IMR-90 (cell line): ENCODE results near the gene APBB1IP. TPM values are rescaled to one million over a fixed set of nuclear protein-coding genes. Genes with fewer than 3 reads are reported as not detected.

ENCODE experiments used
- ATAC-seq: fragments of 200-7000 bp; cut with Tn5 transposase; 2 replicates; pipeline ENCODE4 v1.9.1; 2020; ENCODE audit warnings: low read depth, mild to moderate bottlenecking, moderate library complexity
- BruUV-seq: library from RNA; stranded (reverse); fragments of 400-500 nt; replicated peaks from 2 replicates; lab custom pipeline; 2021; lab: Mats Ljungman, UMichigan
- CTCF ChIA-PET: fragments of 300-600 bp; formaldehyde crosslinking; extraction: SDS; loops from one replicate; lab custom pipeline; 2021; ENCODE audit warnings: antibody characterized with exemption; lab: Yijun Ruan, JAX
- POLR2A ChIA-PET: fragments of 300-600 bp; sonication (Branson Sonifier 250); formaldehyde crosslinking; loops from one replicate; lab custom pipeline; 2022; ENCODE audit warnings: antibody characterized with exemption; ENCODE audit not compliant: unreplicated experiment; lab: Charles Lee
- DNase-seq: peaks from one replicate; pipeline ENCODE4 v3.0.0; 2013
- H2AFZ ChIP-seq: replicated peaks from 2 replicates; pipeline ENCODE3; 2013; ENCODE audit warnings: low read length, mild to moderate bottlenecking; ENCODE audit not compliant: poor library complexity
- H2AK5ac ChIP-seq: 2 replicates; pipeline ENCODE4 v1.6.1; 2013; ENCODE audit warnings: low read depth, low read length, inconsistent platforms
- H2AK9ac ChIP-seq: replicated peaks from 2 replicates; pipeline ENCODE3; 2013; ENCODE audit warnings: mild to moderate bottlenecking, low read depth, low read length, moderate library complexity; ENCODE audit not compliant: poor library complexity
- H2BK120ac ChIP-seq: 2 replicates; pipeline ENCODE4 v1.6.1; 2013; ENCODE audit warnings: low read depth, low read length, inconsistent platforms
- H2BK15ac ChIP-seq: 3 replicates; pipeline ENCODE4 v1.6.1; 2013; ENCODE audit warnings: low read depth, low read length, inconsistent platforms
- H2BK20ac ChIP-seq: 2 replicates; pipeline ENCODE4 v1.6.1; 2013; ENCODE audit warnings: low read depth, mild to moderate bottlenecking, inconsistent platforms, low read length, moderate library complexity
- H2BK5ac ChIP-seq: 2 replicates; pipeline ENCODE4 v1.6.1; 2013; ENCODE audit warnings: mild to moderate bottlenecking, low read depth, low read length, inconsistent platforms; ENCODE audit not compliant: poor library complexity, severe bottlenecking
- H3K14ac ChIP-seq: replicated peaks from 2 replicates; pipeline ENCODE4 v1.6.1; 2013; ENCODE audit warnings: low read depth, low read length, inconsistent platforms
- H3K18ac ChIP-seq: 2 replicates; pipeline ENCODE4 v1.6.1; 2013; ENCODE audit warnings: low read depth, low read length, control low read depth
- H3K23ac ChIP-seq: 2 replicates; pipeline ENCODE4 v1.6.1; 2013; ENCODE audit warnings: low read depth, low read length, inconsistent platforms
- H3K27ac ChIP-seq: 2 replicates; pipeline ENCODE4 v1.5.1; 2013; ENCODE audit warnings: mild to moderate bottlenecking, control low read depth, low read length; ENCODE audit not compliant: insufficient read depth
- H3K27me3 ChIP-seq: 2 replicates; pipeline ENCODE4 v1.6.1; 2013; ENCODE audit warnings: low read length; ENCODE audit not compliant: control insufficient read depth, insufficient read depth
- H3K36me3 ChIP-seq: 2 replicates; pipeline ENCODE4 v1.6.1; 2013; ENCODE audit warnings: low read length, mixed read lengths; ENCODE audit not compliant: control insufficient read depth, insufficient read depth
- H3K4ac ChIP-seq: 2 replicates; pipeline ENCODE4 v1.6.1; 2013; ENCODE audit warnings: low read depth, low read length, inconsistent platforms
- H3K4me1 ChIP-seq: 2 replicates; pipeline ENCODE4 v1.6.1; 2013; ENCODE audit warnings: low read length, mixed read lengths; ENCODE audit not compliant: control insufficient read depth, insufficient read depth
- H3K4me2 ChIP-seq: 2 replicates; pipeline ENCODE4 v1.6.1; 2013; ENCODE audit warnings: low read depth, mild to moderate bottlenecking, control low read depth, low read length, moderate library complexity
- H3K4me3 ChIP-seq: 2 replicates; pipeline ENCODE4 v1.5.1; 2013; ENCODE audit warnings: low read depth, mild to moderate bottlenecking, control low read depth, low read length, moderate library complexity; ENCODE audit not compliant: insufficient read depth
- H3K56ac ChIP-seq: 2 replicates; pipeline ENCODE4 v1.6.1; 2013; ENCODE audit warnings: low read length, inconsistent platforms; ENCODE audit not compliant: insufficient read depth; ENCODE audit errors: extremely low read depth
- H3K79me1 ChIP-seq, 2 experiments: 2 replicates each; pipeline ENCODE4 v1.6.1; 2013; ENCODE audit warnings: low read length in 2 of 2, inconsistent platforms in 1 of 2, low read depth in 1 of 2
- H3K9ac ChIP-seq: 2 replicates; pipeline ENCODE4 v1.6.1; 2013; ENCODE audit warnings: low read depth, low read length, control low read depth
- H3K9me1 ChIP-seq: 2 replicates; pipeline ENCODE4 v1.6.1; 2013; ENCODE audit warnings: low read length, inconsistent platforms; ENCODE audit not compliant: insufficient read depth
- H3K9me3 ChIP-seq: 2 replicates; pipeline ENCODE4 v1.6.1; 2013; ENCODE audit warnings: low read length; ENCODE audit not compliant: control insufficient read depth, insufficient read depth
- H4K20me1 ChIP-seq: 2 replicates; pipeline ENCODE4 v1.6.1; 2013; ENCODE audit warnings: low read length, inconsistent platforms; ENCODE audit not compliant: insufficient read depth
- H4K5ac ChIP-seq: 2 replicates; pipeline ENCODE4 v1.6.1; 2013; ENCODE audit warnings: mild to moderate bottlenecking, low read depth, low read length, control low read depth
- H4K8ac ChIP-seq, 2 experiments: 2 replicates each; pipeline ENCODE4 v1.6.1; 2013; ENCODE audit warnings: low read depth in 2 of 2, low read length in 2 of 2, control low read depth in 1 of 2, inconsistent platforms in 1 of 2
- H4K91ac ChIP-seq: 2 replicates; pipeline ENCODE4 v1.6.1; 2013; ENCODE audit warnings: low read depth, low read length, inconsistent platforms; ENCODE audit not compliant: insufficient read depth
- BHLHE40 ChIP-seq: fragments of 150-350 bp; IDR thresholded peaks from 2 replicates; pipeline ENCODE4 v1.6.1; 2016; ENCODE audit warnings: mild to moderate bottlenecking, low read depth, low read length
- CEBPB ChIP-seq: IDR thresholded peaks from 2 replicates; pipeline ENCODE4 v1.6.1; 2012; ENCODE audit warnings: low read depth, low read length, improper control_type of control experiment
- CHD1 ChIP-seq: IDR thresholded peaks from 2 replicates; pipeline ENCODE4 v1.6.1; 2012; ENCODE audit warnings: low read depth, low read length, improper control_type of control experiment
- CTCF ChIP-seq: conservative IDR thresholded peaks from 2 replicates; pipeline ENCODE4 v1.5.1; 2012; ENCODE audit warnings: mild to moderate bottlenecking, low read depth, low read length, improper control_type of control experiment
- ELK1 ChIP-seq: fragments of 150-350 bp; IDR thresholded peaks from 2 replicates; pipeline ENCODE4 v1.6.1; 2016; ENCODE audit warnings: low read depth, mild to moderate bottlenecking, low read length, moderate library complexity, borderline replicate concordance
- MAFK ChIP-seq: IDR thresholded peaks from 2 replicates; pipeline ENCODE4 v1.6.1; 2012; ENCODE audit warnings: low read depth, low read length, improper control_type of control experiment
- MAZ ChIP-seq: IDR thresholded peaks from 2 replicates; pipeline ENCODE4 v1.6.1; 2012; ENCODE audit warnings: low read depth, mild to moderate bottlenecking, low read length, improper control_type of control experiment, moderate library complexity, borderline replicate concordance
- MXI1 ChIP-seq: IDR thresholded peaks from 2 replicates; pipeline ENCODE4 v1.6.1; 2012; ENCODE audit warnings: low read depth, mild to moderate bottlenecking, low read length, moderate library complexity, borderline replicate concordance
- NFE2L2 ChIP-seq: fragments of 150-350 bp; IDR thresholded peaks from 2 replicates; pipeline ENCODE4 v1.6.1; 2016; ENCODE audit warnings: low read depth, mild to moderate bottlenecking, low read length
- POLR2A ChIP-seq: IDR thresholded peaks from 2 replicates; pipeline ENCODE4 v1.6.1; 2012; ENCODE audit warnings: mild to moderate bottlenecking, low read depth, low read length
- RAD21 ChIP-seq: IDR thresholded peaks from 2 replicates; pipeline ENCODE4 v1.6.1; 2012; ENCODE audit warnings: low read length, improper control_type of control experiment
- RCOR1 ChIP-seq: IDR thresholded peaks from 2 replicates; pipeline ENCODE4 v1.6.1; 2012; ENCODE audit warnings: mild to moderate bottlenecking, low read length, improper control_type of control experiment; ENCODE audit not compliant: insufficient replicate concordance
- RFX5 ChIP-seq: IDR thresholded peaks from 2 replicates; pipeline ENCODE4 v1.8.0; 2012; ENCODE audit warnings: low read depth, mild to moderate bottlenecking, low read length, moderate library complexity
- WGBS, 2 experiments: methylation state at CpG; one replicate each; pipeline versions ENCODE4 v1.1.5 to v1.1.7; 2013; ENCODE audit warnings: missing lambda C conversion rate in 2 of 2; ENCODE audit not compliant: insufficient read length in 1 of 2; ENCODE audit errors: extremely low coverage in 2 of 2; 5-methylcytosine and 5-hydroxymethylcytosine counted together
- dilution Hi-C: fragments of 300-500 bp; cut with HindIII; formaldehyde crosslinking; loops from one replicate; pipeline ENCODE4 v1.14.3; 2018; ENCODE audit warnings: low sequenced_read_pairs; ENCODE audit not compliant: unreplicated experiment
- in situ Hi-C: fragments of 300-500 bp; cut with MboI; formaldehyde crosslinking; loops from 3 replicates; pipeline ENCODE4 v1.14.3; 2019; ENCODE audit warnings: low sequenced_read_pairs, inconsistent platforms, mixed read lengths
- intact Hi-C: fragments of 100-400 bp; cut with micrococcal nuclease; formaldehyde crosslinking; loops from 2 replicates; pipeline ENCODE4 v1.10.0; 2022
- polyA plus RNA-seq, 3 experiments: library from polyadenylated mRNA; depleted of rRNA; stranded (reverse); fragments of >200 nt; gene quantifications; 2 replicates each; pipeline ENCODE4 v1.2.3, GENCODE V29; 2012; ENCODE audit warnings: low replicate concordance in 1 of 3
- total RNA-seq: library from RNA; depleted of rRNA; stranded (reverse); fragments of >200 nt; gene quantifications from 2 replicates; pipeline ENCODE4 v1.2.3, GENCODE V29; 2012

APBB1IP gene
- total and polyA plus RNA-seq, 2 of the 4 experiments (the other 2 are of a cell fraction), result not detected

- TF ChIP-seq MAZ (no peak), RFX5 (no peak), CEBPB (no peak), MXI1 (no peak), RCOR1 (no peak), BHLHE40 (no peak), RAD21 (no peak), MAFK (no peak), POLR2A (no peak), CTCF (no peak), ELK1 (no peak), NFE2L2 (no peak), CHD1 (no peak)
- no peaks in the 10 kb centered on the region for H3K4me1 ChIP-seq
- H2BK120ac ChIP-seq, result no peak overlapping the region
- no peak overlapping the region for H2BK20ac ChIP-seq
- H3K9me3 ChIP-seq, result peaks cover 15% of the 10 kb centered on the region
- H3K9ac ChIP-seq, result no peak overlapping the region
- in situ Hi-C loops (no loop called here), intact Hi-C loops (no loop called here), dilution Hi-C loops (no loop called here)
- POLR2A ChIA-PET, result no interaction called here
- no peaks in the 10 kb centered on the region for H3K36me3 ChIP-seq
- no peak overlapping the region for H3K23ac ChIP-seq
- no TSS peak for BruUV-seq
- H4K20me1 ChIP-seq, result no peaks in the 10 kb centered on the region
- H3K18ac ChIP-seq, result no peak overlapping the region
- no peak overlapping the region for H2AFZ ChIP-seq
- H3K79me1 ChIP-seq, result no peaks in the 10 kb centered on the region
- no peak overlapping the region for H4K5ac ChIP-seq
- no peak overlapping the region for H3K56ac ChIP-seq
- no peak overlapping the region for H3K4ac ChIP-seq
- H3K27ac ChIP-seq, result no peak overlapping the region
- H3K27me3 ChIP-seq, result no peaks in the 10 kb centered on the region
- no peak overlapping the region for H3K4me2 ChIP-seq
- no peak for DNase-seq
- H2BK15ac ChIP-seq, result no peak overlapping the region
- no peak for ATAC-seq
- no CpG with 5 or more reads among the region's 3 CpGs for WGBS, 2 experiments
- no peak overlapping the region for H3K4me3 ChIP-seq
- no peaks in the 10 kb centered on the region for H3K9me1 ChIP-seq
- H2AK5ac ChIP-seq, result no peak overlapping the region
- no peak overlapping the region for H4K91ac ChIP-seq
- no peak overlapping the region for H3K14ac ChIP-seq
- CTCF ChIA-PET, result no interaction called here
- no peak overlapping the region for H4K8ac ChIP-seq
- H2BK5ac ChIP-seq, result no peak overlapping the region
- H2AK9ac ChIP-seq, result no peak overlapping the region
Measured at GRCh38 chr10:26491276-26491675, 53.1 kb downstream of the APBB1IP start.
